Mucosa of descending colon (tissue), 3 donors: ENCODE data around the gene MYO3B. TPM values are rescaled to one million over a fixed set of nuclear protein-coding genes. Genes with fewer than 3 reads are reported as not detected.

Source experiments
- ATAC-seq: fragments of 200-7000 bp; cut with Tn5 transposase; one replicate; pipeline ENCODE4 v1.9.1; 2020; ENCODE audit warnings: mild to moderate bottlenecking, moderate library complexity
- DNase-seq, 3 donors: peaks; one replicate each; pipeline ENCODE4 v3.0.0-alpha.2; 2020
- H3K36me3 ChIP-seq: fragments of 200-600 bp; one replicate; pipeline ENCODE4 v1.8.0; 2021; ENCODE audit warnings: low read depth, mild to moderate bottlenecking
- H3K4me1 ChIP-seq: fragments of 200-600 bp; one replicate; pipeline ENCODE4 v1.8.0; 2021; ENCODE audit warnings: low read depth, mild to moderate bottlenecking
- H3K4me3 ChIP-seq: fragments of 200-600 bp; one replicate; pipeline ENCODE4 v1.8.0; 2021; ENCODE audit warnings: mild to moderate bottlenecking
- H3K9me3 ChIP-seq: fragments of 200-600 bp; one replicate; pipeline ENCODE4 v1.8.0; 2021; ENCODE audit warnings: mild to moderate bottlenecking
- CTCF ChIP-seq: fragments of 200-600 bp; IDR thresholded peaks from one replicate; pipeline ENCODE4 v1.8.0; 2022; ENCODE audit warnings: antibody characterized with exemption, mild to moderate bottlenecking
- intact Hi-C, 2 donors: fragments of 100-400 bp; cut with DNase I in 1 of 2; cut with micrococcal nuclease in 1 of 2; formaldehyde crosslinking; loops; one replicate each; pipeline versions ENCODE4 v1.11.0 to v1.11.1; 2022; cut with DNase I, micrococcal nuclease
- total RNA-seq, 3 donors: library from RNA; stranded (reverse); fragmentation: NEBNext Ultra II Directional in 2 of 3; extraction: Animal tissue kit (Norgen Biotek cat#: 25700) in 2 of 3; gene quantifications; one replicate each; pipeline versions ENCODE4 v1.2.1 to v1.2.4, GENCODE V29; 2021 to 2023
- donor health status: DM: no; HTN: no; CAD: no; lungs with moderate emphysema.
- donor health status: DM: no; HTN: no; CAD: no.
- donor health status: DM: no; HTN: yes; CAD: no.

Gene MYO3B
- total RNA-seq, 3 donors from 2014 or later = 0.06 to 0.39 (median 0.09) TPM

- ATAC-seq = no peak
- intact Hi-C loops = no loop called here
- Histone ChIP-seq H3K9me3 (no peaks in the 10 kb centered on the region), H3K36me3 (no peaks in the 10 kb centered on the region), H3K4me1 (no peaks in the 10 kb centered on the region), H3K4me3 (no peak overlapping the region)
- TF ChIP-seq CTCF = no peak
- DNase-seq = no peak
Measured at GRCh38 chr2:170202437-170202836, 24.5 kb downstream of the MYO3B start.

- no peaks in the 10 kb centered on the region for H3K9me3 ChIP-seq
- H3K36me3 ChIP-seq = no peaks in the 10 kb centered on the region
- ATAC-seq = no peak
- H3K4me3 ChIP-seq = no peak overlapping the region
- no peak for DNase-seq
- TF ChIP-seq CTCF = no peak
- H3K4me1 ChIP-seq = no peaks in the 10 kb centered on the region
- intact Hi-C loops = no loop called here
Measured at GRCh38 chr2:170204298-170204951, 26.5 kb downstream of the MYO3B start.

GRCh38 chr2:170206246-170206645 lies 28.3 kb downstream of the MYO3B start:
- Histone ChIP-seq H3K4me1 (no peaks in the 10 kb centered on the region), H3K9me3 (peaks cover 3% of the 10 kb centered on the region), H3K4me3 (no peak overlapping the region), H3K36me3 (no peaks in the 10 kb centered on the region)
- intact Hi-C loops = no loop called here
- no peak for TF ChIP-seq CTCF
- no peak for ATAC-seq
- DNase-seq = no peak

GRCh38 chr2:170206805-170207407 lies 29.0 kb downstream of the MYO3B start:
- no peak overlapping the region for H3K4me3 ChIP-seq
- intact Hi-C loops = no loop called here
- no peak for ATAC-seq
- no peaks in the 10 kb centered on the region for H3K36me3 ChIP-seq
- TF ChIP-seq CTCF = no peak
- no peak for DNase-seq
- H3K9me3 ChIP-seq = peaks cover 4% of the 10 kb centered on the region
- no peaks in the 10 kb centered on the region for H3K4me1 ChIP-seq

- Histone ChIP-seq H3K4me3 (no peak overlapping the region), H3K9me3 (peaks cover 4% of the 10 kb centered on the region), H3K4me1 (no peaks in the 10 kb centered on the region), H3K36me3 (no peaks in the 10 kb centered on the region)
- no peak for DNase-seq
- no peak for ATAC-seq
- intact Hi-C loops = no loop called here
- TF ChIP-seq CTCF = no peak
Measured at GRCh38 chr2:170207901-170208300, 30.0 kb downstream of the MYO3B start.
